Measurements from ENCODE around the gene PAX8.
"Not testable (repeated sequence)": the region's sequence is repeated elsewhere in the genome, so short reads cannot be mapped to it uniquely, and the experiment has no call there.

Gene PAX8

GRCh38 chr2:113288674-113289149, 10.0 kb upstream of the PAX8 start:
- not testable (repeated sequence) for DNase-seq (ENCODE audit: low read depth)

GRCh38 chr2:113288117-113288673, 9.5 kb upstream of the PAX8 start:
- not testable (repeated sequence) for DNase-seq (ENCODE audit: low read depth)

GRCh38 chr2:113285816-113286215, 7.1 kb upstream of the PAX8 start:
- no peak for DNase-seq (ENCODE audit: low read depth)

GRCh38 chr2:113284999-113285398, 6.3 kb upstream of the PAX8 start:
- DNase-seq (ENCODE audit: low read depth), result not testable (repeated sequence)

- DNase-seq (ENCODE audit: low read depth), result no peak
Measured at GRCh38 chr2:113284476-113284875, 5.8 kb upstream of the PAX8 start.

GRCh38 chr2:113283704-113284284, 5.1 kb upstream of the PAX8 start:
- DNase-seq (ENCODE audit: low read depth), result no peak

- DNase-seq (ENCODE audit: low read depth), result no peak
Measured at GRCh38 chr2:113282747-113283533, 4.2 kb upstream of the PAX8 start.

- no peak for DNase-seq (ENCODE audit: low read depth)
Measured at GRCh38 chr2:113281910-113282746, 3.4 kb upstream of the PAX8 start.

GRCh38 chr2:113278073-113278741, 514 bp downstream of the PAX8 start:
- no peak for DNase-seq (ENCODE audit: low read depth)

GRCh38 chr2:113277474-113278072, 1.1 kb downstream of the PAX8 start:
- DNase-seq (ENCODE audit: low read depth), result no peak

GRCh38 chr2:113276761-113277425, 1.8 kb downstream of the PAX8 start:
- DNase-seq (ENCODE audit: low read depth), result no peak

GRCh38 chr2:113276216-113276760, 2.4 kb downstream of the PAX8 start:
- no peak for DNase-seq (ENCODE audit: low read depth)

GRCh38 chr2:113275556-113276215, 3.0 kb downstream of the PAX8 start:
- DNase-seq (ENCODE audit: low read depth), result no peak

GRCh38 chr2:113274432-113274831, 4.3 kb downstream of the PAX8 start:
- DNase-seq (ENCODE audit: low read depth), result no peak

GRCh38 chr2:113273981-113274380, 4.7 kb downstream of the PAX8 start:
- DNase-seq (ENCODE audit: low read depth), result no peak

GRCh38 chr2:113273027-113273551, 5.6 kb downstream of the PAX8 start:
- no peak for DNase-seq (ENCODE audit: low read depth)

- DNase-seq (ENCODE audit: low read depth), result no peak
Measured at GRCh38 chr2:113272477-113272876, 6.2 kb downstream of the PAX8 start.

GRCh38 chr2:113268621-113269360, 9.9 kb downstream of the PAX8 start:
- DNase-seq (ENCODE audit: low read depth), result no peak

- no peak for DNase-seq (ENCODE audit: low read depth)
Measured at GRCh38 chr2:113266431-113266830, 12.3 kb downstream of the PAX8 start.
